Erythroblast (primary cell): ENCODE results near the gene ELAC2.

Experiments used
- DNase-seq, 2 experiments: peaks; one replicate each; lab custom pipeline; 2025; lab: John Stamatoyannopoulos, UW
- GATA1 ChIP-seq: IDR thresholded peaks from 2 replicates; pipeline ENCODE4 v1.6.1; 2011; ENCODE audit warnings: low read depth, mild to moderate bottlenecking, control low read depth, low read length, moderate library complexity
- POLR2A ChIP-seq: IDR thresholded peaks from 2 replicates; pipeline ENCODE4 v1.6.1; 2011; ENCODE audit warnings: mild to moderate bottlenecking, low read length

The ELAC2 gene

GRCh38 chr17:13030056-13030455 lies 12.2 kb upstream of the ELAC2 start:
- TF ChIP-seq GATA1 (no peak), POLR2A (no peak)
- no peak for DNase-seq

- no peak for DNase-seq
- no peak for TF ChIP-seq GATA1
- TF ChIP-seq POLR2A: no peak
These were observed 11.5 kb upstream of the ELAC2 start for GRCh38 chr17:13029340-13029739.

- DNase-seq: no peak
These were observed 9.4 kb upstream of the ELAC2 start for GRCh38 chr17:13027246-13027645.

GRCh38 chr17:13025687-13026086 lies 7.9 kb upstream of the ELAC2 start:
- no peak for TF ChIP-seq GATA1
- TF ChIP-seq POLR2A: no peak
- no peak for DNase-seq

More at GRCh38 chr17:13027246-13027645, 9.4 kb upstream of the ELAC2 start:
- TF ChIP-seq POLR2A (no peak), GATA1 (no peak)

- TF ChIP-seq GATA1: no peak
- no peak for TF ChIP-seq POLR2A
- no peak for DNase-seq
These were observed 7.4 kb upstream of the ELAC2 start for GRCh38 chr17:13025258-13025627.

GRCh38 chr17:13024526-13025257 lies 6.9 kb upstream of the ELAC2 start:
- DNase-seq: peak; percentile 60 to 79
- TF ChIP-seq GATA1 (no peak), POLR2A (no peak)

- TF ChIP-seq POLR2A: no peak
- TF ChIP-seq GATA1: no peak
- no peak for DNase-seq
These were observed 6.2 kb upstream of the ELAC2 start for GRCh38 chr17:13024016-13024415.

GRCh38 chr17:13016881-13017654 lies 759 bp downstream of the ELAC2 start:
- DNase-seq: peak; percentile 76 to 77
- TF ChIP-seq GATA1: no peak
- TF ChIP-seq POLR2A: no peak

GRCh38 chr17:13014801-13015200 lies 3.0 kb downstream of the ELAC2 start:
- no peak for DNase-seq

GRCh38 chr17:13010959-13011358 lies 6.9 kb downstream of the ELAC2 start:
- TF ChIP-seq GATA1 (no peak), POLR2A (no peak)
- DNase-seq: no peak

More at GRCh38 chr17:13014801-13015200, 3.0 kb downstream of the ELAC2 start:
- no peak for TF ChIP-seq GATA1
- no peak for TF ChIP-seq POLR2A

- TF ChIP-seq POLR2A (no peak), GATA1 (no peak)
- no peak for DNase-seq
These were observed 9.4 kb downstream of the ELAC2 start for GRCh38 chr17:13008461-13008860.

- TF ChIP-seq POLR2A (no peak), GATA1 (no peak)
- no peak for DNase-seq
These were observed 12.3 kb downstream of the ELAC2 start for GRCh38 chr17:13005530-13005929.

GRCh38 chr17:13004336-13004735 lies 13.5 kb downstream of the ELAC2 start:
- TF ChIP-seq POLR2A (no peak), GATA1 (no peak)
- no peak for DNase-seq

GRCh38 chr17:13003927-13004326 lies 13.9 kb downstream of the ELAC2 start:
- no peak for DNase-seq
- no peak for TF ChIP-seq POLR2A
- TF ChIP-seq GATA1: no peak
